Lower leg skin (tissue), 4 donors: ENCODE measurements around the gene CUL1. TPM values are rescaled to one million over a fixed set of nuclear protein-coding genes. Genes with fewer than 3 reads are reported as not detected.

ENCODE experiments used
- DNase-seq, 2 donors: peaks; one replicate each; pipeline ENCODE4 v3.0.0-alpha.2; 2019; ENCODE audit warnings: low spot score in 2 of 2
- H3K4me3 ChIP-seq: fragments of 200-600 bp; sonication (generic); 2 replicates; pipeline ENCODE4 v1.5.1; 2017; ENCODE audit warnings: mild to moderate bottlenecking, low read depth; ENCODE audit not compliant: poor library complexity, severe bottlenecking
- CTCF ChIP-seq, 3 donors: fragments of 450-650 bp; IDR thresholded peaks; one replicate each; pipeline ENCODE4 v1.5.1; 2016; ENCODE audit warnings: antibody characterized with exemption in 3 of 3, mild to moderate bottlenecking in 3 of 3, moderate library complexity in 2 of 3
- POLR2A ChIP-seq, 2 donors: fragments of 450-650 bp; IDR thresholded peaks; one replicate each; pipeline ENCODE4 v1.6.1; 2016 to 2017; ENCODE audit warnings: antibody characterized with exemption in 2 of 2, mild to moderate bottlenecking in 1 of 2, moderate library complexity in 1 of 2
- WGBS, 2 donors: methylation state at CpG; one replicate each; pipeline ENCODE4 v1.1.5; 2018; 5-methylcytosine and 5-hydroxymethylcytosine counted together
- intact Hi-C: fragments of 100-400 bp; cut with DNase I; formaldehyde crosslinking; loops from one replicate; pipeline ENCODE4 v1.15.0; 2023; ENCODE audit warnings: low total_unique reads
- total RNA-seq, 4 donors: library from RNA; depleted of rRNA; stranded (reverse); fragments of >200 nt; gene quantifications; one replicate each; pipeline ENCODE4 v1.1.0, GENCODE V29; 2016

The CUL1 gene
- total RNA-seq, 4 donors from 2014 or later, result 49.6 to 56.5 (median 52.6) TPM

GRCh38 chr7:148738737-148739535, 40.2 kb downstream of the CUL1 start:
- WGBS, 2 donors, result 86 to 87% methylated on average over 14 of the region's 14 CpGs
- no peak for DNase-seq
- intact Hi-C loops, result no loop called here
- TF ChIP-seq CTCF (IDR thresholded peaks at IDR 0.05), result no peak
- H3K4me3 ChIP-seq, result no peak overlapping the region

GRCh38 chr7:148746135-148746534, 47.4 kb downstream of the CUL1 start:
- intact Hi-C loops, result no loop called here

GRCh38 chr7:148747274-148747673, 48.6 kb downstream of the CUL1 start:
- no peak overlapping the region for H3K4me3 ChIP-seq
- WGBS, 2 donors, result 43 to 48% methylated on average over 3 of the region's 3 CpGs
- no peak for TF ChIP-seq POLR2A (IDR thresholded peaks at IDR 0.05)
- no peak for TF ChIP-seq CTCF (IDR thresholded peaks at IDR 0.05)
- intact Hi-C loops, result no loop called here
- DNase-seq, result no peak

More at GRCh38 chr7:148746135-148746534, 47.4 kb downstream of the CUL1 start:
- WGBS, 2 donors, result 86 to 92% methylated on average over 3 of the region's 3 CpGs
- no peak for TF ChIP-seq POLR2A (IDR thresholded peaks at IDR 0.05)
- TF ChIP-seq CTCF (IDR thresholded peaks at IDR 0.05), result no peak
- DNase-seq, result no peak
- H3K4me3 ChIP-seq, result no peak overlapping the region

- H3K4me3 ChIP-seq, result no peak overlapping the region
- no peak for TF ChIP-seq POLR2A (IDR thresholded peaks at IDR 0.05)
- no peak for TF ChIP-seq CTCF (IDR thresholded peaks at IDR 0.05)
- no peak for DNase-seq
- WGBS, 2 donors, result 89 to 97% methylated on average over 8 of the region's 8 CpGs
- intact Hi-C loops, result no loop called here
Observed at GRCh38 chr7:148750442-148751355, 52.0 kb downstream of the CUL1 start.

- WGBS, 2 donors, result 77 to 85% methylated on average over 4 of the region's 4 CpGs
- TF ChIP-seq CTCF (IDR thresholded peaks at IDR 0.05) (no peak), POLR2A (IDR thresholded peaks at IDR 0.05) (no peak)
- no peak overlapping the region for H3K4me3 ChIP-seq
- DNase-seq, result no peak
- intact Hi-C loops, result no loop called here
Observed at GRCh38 chr7:148753224-148753623, 54.5 kb downstream of the CUL1 start.
